Measurements from ENCODE around the gene ZNF331.

DNA sequence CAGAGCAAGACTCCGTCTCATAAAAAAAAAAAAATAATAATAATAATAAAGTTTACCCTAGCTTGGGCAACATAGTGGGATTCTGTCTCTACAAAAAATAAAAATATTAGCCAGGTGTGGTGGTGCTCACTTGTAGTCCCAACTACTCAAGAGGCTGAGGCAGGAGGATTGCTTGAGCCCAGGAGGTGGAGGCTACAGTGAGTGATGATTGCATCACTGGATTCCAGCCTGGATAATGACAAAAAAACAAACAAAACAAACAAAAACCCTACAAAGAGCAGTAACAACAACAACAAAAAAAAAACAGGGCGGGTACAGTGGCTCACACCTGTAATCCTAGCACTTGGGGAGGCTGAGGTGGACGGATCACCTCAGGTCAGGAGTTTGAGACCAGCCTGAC is 45.2 kb downstream of the ZNF331 start:
- TF ChIP-seq, protein P1, sequence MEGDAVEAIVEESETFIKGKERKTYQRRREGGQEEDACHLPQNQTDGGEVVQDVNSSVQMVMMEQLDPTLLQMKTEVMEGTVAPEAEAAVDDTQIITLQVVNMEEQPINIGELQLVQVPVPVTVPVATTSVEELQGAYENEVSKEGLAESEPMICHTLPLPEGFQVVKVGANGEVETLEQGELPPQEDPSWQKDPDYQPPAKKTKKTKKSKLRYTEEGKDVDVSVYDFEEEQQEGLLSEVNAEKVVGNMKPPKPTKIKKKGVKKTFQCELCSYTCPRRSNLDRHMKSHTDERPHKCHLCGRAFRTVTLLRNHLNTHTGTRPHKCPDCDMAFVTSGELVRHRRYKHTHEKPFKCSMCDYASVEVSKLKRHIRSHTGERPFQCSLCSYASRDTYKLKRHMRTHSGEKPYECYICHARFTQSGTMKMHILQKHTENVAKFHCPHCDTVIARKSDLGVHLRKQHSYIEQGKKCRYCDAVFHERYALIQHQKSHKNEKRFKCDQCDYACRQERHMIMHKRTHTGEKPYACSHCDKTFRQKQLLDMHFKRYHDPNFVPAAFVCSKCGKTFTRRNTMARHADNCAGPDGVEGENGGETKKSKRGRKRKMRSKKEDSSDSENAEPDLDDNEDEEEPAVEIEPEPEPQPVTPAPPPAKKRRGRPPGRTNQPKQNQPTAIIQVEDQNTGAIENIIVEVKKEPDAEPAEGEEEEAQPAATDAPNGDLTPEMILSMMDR (conservative IDR thresholded peaks at IDR 0.05), result no peak
- TF ChIP-seq ZFX (IDR thresholded peaks at IDR 0.05), result no peak

Data from C4-2B (cell line).